Pons (tissue), 1 donor: ENCODE data around the gene PIP4K2B.

ENCODE experiments used
- DNase-seq: peaks from one replicate; pipeline ENCODE4 v3.0.0-alpha.2; 2016; ENCODE audit warnings: low spot score

Gene PIP4K2B

GRCh38 chr17:38743556-38744171 lies 55.7 kb downstream of the PIP4K2B start:
- DNase-seq: no peak

GRCh38 chr17:38742411-38743308 lies 56.7 kb downstream of the PIP4K2B start:
- no peak for DNase-seq

GRCh38 chr17:38741921-38742410 lies 57.4 kb downstream of the PIP4K2B start:
- no peak for DNase-seq

- DNase-seq: no peak
These were observed 57.9 kb downstream of the PIP4K2B start for GRCh38 chr17:38741461-38741860.

- no peak for DNase-seq
These were observed 58.5 kb downstream of the PIP4K2B start for GRCh38 chr17:38740806-38741205.

GRCh38 chr17:38740044-38740443 lies 59.3 kb downstream of the PIP4K2B start:
- DNase-seq: no peak

- no peak for DNase-seq
These were observed 60.1 kb downstream of the PIP4K2B start for GRCh38 chr17:38739305-38739704.

GRCh38 chr17:38738686-38739085 lies 60.7 kb downstream of the PIP4K2B start:
- no peak for DNase-seq

- no peak for DNase-seq
These were observed 61.2 kb downstream of the PIP4K2B start for GRCh38 chr17:38738007-38738662.

- DNase-seq: no peak
These were observed 64.0 kb downstream of the PIP4K2B start for GRCh38 chr17:38735161-38735997.

GRCh38 chr17:38733982-38734973 lies 65.1 kb downstream of the PIP4K2B start:
- DNase-seq: no peak

GRCh38 chr17:38733282-38733981 lies 65.9 kb downstream of the PIP4K2B start:
- DNase-seq: no peak

GRCh38 chr17:38732376-38733281 lies 66.7 kb downstream of the PIP4K2B start:
- no peak for DNase-seq

- no peak for DNase-seq
These were observed 67.6 kb downstream of the PIP4K2B start for GRCh38 chr17:38731526-38732294.

- DNase-seq: no peak
These were observed 68.6 kb downstream of the PIP4K2B start for GRCh38 chr17:38730526-38731379.

- DNase-seq: peak; percentile 68
These were observed 69.3 kb downstream of the PIP4K2B start, which contains the start of gene CISD3 for GRCh38 chr17:38729886-38730525. CISD3 (plus strand) TSS chr17:38730341; CDS start chr17:38730359, 18 bp downstream.
